ENCODE measurements around the gene GHRHR.

DNA sequence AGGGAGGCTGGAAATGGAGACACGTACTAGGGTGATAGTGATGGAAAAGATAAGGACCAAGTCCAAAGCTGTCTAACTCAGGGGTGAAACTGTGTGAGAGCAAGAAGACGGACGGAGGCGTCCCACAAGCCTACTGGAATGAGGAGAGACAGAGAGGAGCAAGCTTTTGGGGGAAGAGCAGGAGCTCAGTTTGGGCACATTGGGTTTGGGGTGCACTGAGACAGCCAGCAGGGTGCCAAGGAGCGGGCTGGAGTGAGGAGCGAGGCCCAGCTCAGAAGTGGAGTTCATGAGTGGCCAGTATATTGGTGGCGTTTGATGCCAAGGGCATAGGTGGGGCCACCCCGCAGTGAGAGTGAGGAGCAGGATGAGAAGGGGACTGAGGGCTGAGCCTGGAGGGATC is 22.6 kb downstream of the GHRHR start:
- TF ChIP-seq EZH2phosphoT487 (IDR thresholded peaks at IDR 0.05; ENCODE audit: insufficient read depth, low read depth) (no peak), EZH2 (IDR thresholded peaks at IDR 0.05; ENCODE audit: insufficient read depth, poor library complexity, severe bottlenecking) (no peak)

Data from GM23248 (cell line).